WTC11 (cell line): ENCODE measurements around the gene BNIPL. TPM values are rescaled to one million over a fixed set of nuclear protein-coding genes. Genes with fewer than 3 reads are reported as not detected.

Source experiments
- ATAC-seq: fragments of 200-7000 bp; cut with Tn5 transposase; 2 replicates; pipeline ENCODE4 v1.10.0; 2021; ENCODE audit warnings: mild to moderate bottlenecking, moderate library complexity
- CTCF ChIA-PET: fragments of 300-600 bp; sonication (Branson Sonifier 250); formaldehyde crosslinking; loops from one replicate; lab custom pipeline; 2021; ENCODE audit warnings: antibody characterized with exemption; lab: Charles Lee
- POLR2A ChIA-PET: fragments of 350-600 bp; sonication (Branson Sonifier 250); formaldehyde crosslinking; loops from one replicate; lab custom pipeline; 2021; ENCODE audit warnings: antibody characterized with exemption; lab: Charles Lee
- DNase-seq: peaks from one replicate; pipeline ENCODE4 v3.0.0; 2021; ENCODE audit warnings: low spot score
- H3K27ac Mint-ChIP-seq: 2 replicates; pipeline ENCODE4 v1.8.0; 2021; ENCODE audit warnings: mixed read lengths
- H3K27me3 Mint-ChIP-seq: 2 replicates; pipeline ENCODE4 v1.8.0; 2021; ENCODE audit warnings: low read depth, mild to moderate bottlenecking, moderate library complexity, mixed read lengths
- H3K36me3 Mint-ChIP-seq: 2 replicates; pipeline ENCODE4 v1.8.0; 2021; ENCODE audit warnings: mixed read lengths
- H3K4me1 Mint-ChIP-seq: 2 replicates; pipeline ENCODE4 v1.8.0; 2022; ENCODE audit warnings: mixed read lengths
- H3K4me3 Mint-ChIP-seq: 2 replicates; pipeline ENCODE4 v1.8.0; 2021; ENCODE audit warnings: mild to moderate bottlenecking, moderate library complexity, mixed read lengths
- H3K9me3 Mint-ChIP-seq: 2 replicates; pipeline ENCODE4 v1.8.0; 2021; ENCODE audit warnings: mixed read lengths
- AFF4 ChIP-seq: sonication (generic); formaldehyde crosslinking; IDR thresholded peaks from 2 replicates; pipeline ENCODE4 v1.8.1; 2023; ENCODE audit warnings: mild to moderate bottlenecking, missing genetic modification reagents, borderline replicate concordance
- ATF1 ChIP-seq: sonication (generic); formaldehyde crosslinking; IDR thresholded peaks from 2 replicates; pipeline ENCODE4 v1.8.1; 2023; ENCODE audit warnings: mild to moderate bottlenecking, moderate library complexity, missing genetic modification reagents
- E2F1 ChIP-seq: sonication (generic); formaldehyde crosslinking; IDR thresholded peaks from 2 replicates; pipeline ENCODE4 v1.8.0; 2022; ENCODE audit warnings: mild to moderate bottlenecking, missing genetic modification reagents
- FOXJ3 ChIP-seq: sonication (generic); formaldehyde crosslinking; IDR thresholded peaks from 2 replicates; pipeline ENCODE4 v1.9.0; 2021; ENCODE audit warnings: missing genetic modification reagents, mild to moderate bottlenecking, borderline replicate concordance
- GABPB1 ChIP-seq: sonication (generic); formaldehyde crosslinking; IDR thresholded peaks from 2 replicates; pipeline ENCODE4 v1.8.1; 2023; ENCODE audit warnings: mild to moderate bottlenecking, missing genetic modification reagents
- JAZF1 ChIP-seq: fragments of 250-450 bp; sonication (Bioruptor Pico); IDR thresholded peaks from 2 replicates; pipeline ENCODE4 v1.9.0; 2021; ENCODE audit warnings: moderate library complexity, mild to moderate bottlenecking, inconsistent platforms
- MYBL2 ChIP-seq: sonication (generic); formaldehyde crosslinking; IDR thresholded peaks from 2 replicates; pipeline ENCODE4 v1.8.1; 2023; ENCODE audit warnings: mild to moderate bottlenecking, moderate library complexity, missing genetic modification reagents
- NFATC4 ChIP-seq: fragments of 250-450 bp; sonication (Bioruptor Pico); IDR thresholded peaks from 2 replicates; pipeline ENCODE4 v1.9.0; 2021; ENCODE audit warnings: mild to moderate bottlenecking
- NR1H2 ChIP-seq: sonication (generic); formaldehyde crosslinking; IDR thresholded peaks from 2 replicates; pipeline ENCODE4 v1.9.0; 2021; ENCODE audit warnings: mild to moderate bottlenecking, moderate library complexity, missing genetic modification reagents
- NR3C1 ChIP-seq: sonication (generic); formaldehyde crosslinking; conservative IDR thresholded peaks from 2 replicates; pipeline ENCODE4 v1.8.1; 2023; ENCODE audit warnings: low read depth, mild to moderate bottlenecking, missing genetic modification reagents
- SOX15 ChIP-seq: fragments of 250-450 bp; sonication (Bioruptor Pico); IDR thresholded peaks from 2 replicates; pipeline ENCODE4 v1.9.0; 2021; ENCODE audit warnings: mild to moderate bottlenecking
- STAT6 ChIP-seq: sonication (generic); formaldehyde crosslinking; conservative IDR thresholded peaks from 2 replicates; pipeline ENCODE4 v1.8.1; 2023; ENCODE audit warnings: mild to moderate bottlenecking, low read depth, missing genetic modification reagents, moderate library complexity
- total RNA-seq: library from RNA; stranded (reverse); gene quantifications from 3 replicates; pipeline ENCODE4 v1.2.3, GENCODE V29; 2021
- TF ChIP-seq, protein P1 (sequence below): sonication (generic); formaldehyde crosslinking; IDR thresholded peaks from 2 replicates; pipeline ENCODE4 v1.8.0; 2022; ENCODE audit warnings: mild to moderate bottlenecking, missing genetic modification reagents
- TF ChIP-seq, protein P2 (sequence below): fragments of 250-450 bp; sonication (Bioruptor Pico); IDR thresholded peaks from 2 replicates; pipeline ENCODE4 v1.8.0; 2021; ENCODE audit warnings: mild to moderate bottlenecking
- TF ChIP-seq, protein P3 (sequence below): fragments of 250-450 bp; sonication (Bioruptor Pico); IDR thresholded peaks from 2 replicates; pipeline ENCODE4 v1.9.0; 2021; ENCODE audit warnings: mild to moderate bottlenecking
- TF ChIP-seq, protein P4 (sequence below): fragments of 200-600 bp; IDR thresholded peaks from 2 replicates; pipeline ENCODE4 v1.8.0; 2022; ENCODE audit warnings: antibody characterized with exemption

The BNIPL gene
- total RNA-seq, 1 experiment from 2014 or later = 3.8 TPM

DNA sequence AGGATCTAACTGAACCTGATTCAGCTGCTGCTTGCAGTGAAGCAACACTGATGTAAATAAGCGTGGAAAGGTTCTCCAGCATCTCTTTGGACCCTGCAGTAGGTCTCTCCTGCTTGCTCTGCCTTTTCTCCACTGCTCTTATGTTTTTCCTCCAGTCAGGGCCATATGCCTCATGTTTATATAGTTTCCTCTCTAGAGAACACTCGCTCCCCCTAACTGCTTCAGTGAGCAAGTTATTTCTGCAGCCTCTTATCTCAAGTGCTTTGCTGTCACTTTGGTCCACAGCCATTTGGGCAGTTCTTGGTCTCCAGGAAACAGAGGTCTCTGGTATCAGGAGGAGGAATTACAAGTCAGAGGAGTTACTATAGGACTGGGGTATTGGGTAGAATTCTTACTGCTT is 22.9 kb upstream of the BNIPL start:
- POLR2A ChIA-PET = no interaction called here
- Mint-ChIP-seq H3K27ac (no peak overlapping the region), H3K27me3 (no peaks in the 10 kb centered on the region), H3K36me3 (peaks cover 8% of the 10 kb centered on the region), H3K4me1 (peaks cover 7% of the 10 kb centered on the region), H3K9me3 (no peaks in the 10 kb centered on the region), H3K4me3 (no peak overlapping the region)
- ATAC-seq (no peak), DNase-seq (no peak)
- TF ChIP-seq GABPB1 (CRISPR knock-in tag) (no peak), MYBL2 (no peak), NR1H2 (CRISPR knock-in tag) (no peak), STAT6 (CRISPR knock-in tag) (no peak), NFATC4 (CRISPR knock-in tag) (no peak)
- TF ChIP-seq, protein P1, sequence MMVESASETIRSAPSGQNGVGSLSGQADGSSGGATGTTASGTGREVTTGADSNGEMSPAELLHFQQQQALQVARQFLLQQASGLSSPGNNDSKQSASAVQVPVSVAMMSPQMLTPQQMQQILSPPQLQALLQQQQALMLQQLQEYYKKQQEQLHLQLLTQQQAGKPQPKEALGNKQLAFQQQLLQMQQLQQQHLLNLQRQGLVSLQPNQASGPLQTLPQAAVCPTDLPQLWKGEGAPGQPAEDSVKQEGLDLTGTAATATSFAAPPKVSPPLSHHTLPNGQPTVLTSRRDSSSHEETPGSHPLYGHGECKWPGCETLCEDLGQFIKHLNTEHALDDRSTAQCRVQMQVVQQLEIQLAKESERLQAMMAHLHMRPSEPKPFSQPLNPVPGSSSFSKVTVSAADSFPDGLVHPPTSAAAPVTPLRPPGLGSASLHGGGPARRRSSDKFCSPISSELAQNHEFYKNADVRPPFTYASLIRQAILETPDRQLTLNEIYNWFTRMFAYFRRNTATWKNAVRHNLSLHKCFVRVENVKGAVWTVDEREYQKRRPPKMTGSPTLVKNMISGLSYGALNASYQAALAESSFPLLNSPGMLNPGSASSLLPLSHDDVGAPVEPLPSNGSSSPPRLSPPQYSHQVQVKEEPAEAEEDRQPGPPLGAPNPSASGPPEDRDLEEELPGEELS (CRISPR knock-in tag) = no peak
- CTCF ChIA-PET = interaction anchor here (1.0 kb wide), 1 partner anchor 11 kb away, joined by 4 read pairs; no protein-coding TSS in a partner anchor

DNA sequence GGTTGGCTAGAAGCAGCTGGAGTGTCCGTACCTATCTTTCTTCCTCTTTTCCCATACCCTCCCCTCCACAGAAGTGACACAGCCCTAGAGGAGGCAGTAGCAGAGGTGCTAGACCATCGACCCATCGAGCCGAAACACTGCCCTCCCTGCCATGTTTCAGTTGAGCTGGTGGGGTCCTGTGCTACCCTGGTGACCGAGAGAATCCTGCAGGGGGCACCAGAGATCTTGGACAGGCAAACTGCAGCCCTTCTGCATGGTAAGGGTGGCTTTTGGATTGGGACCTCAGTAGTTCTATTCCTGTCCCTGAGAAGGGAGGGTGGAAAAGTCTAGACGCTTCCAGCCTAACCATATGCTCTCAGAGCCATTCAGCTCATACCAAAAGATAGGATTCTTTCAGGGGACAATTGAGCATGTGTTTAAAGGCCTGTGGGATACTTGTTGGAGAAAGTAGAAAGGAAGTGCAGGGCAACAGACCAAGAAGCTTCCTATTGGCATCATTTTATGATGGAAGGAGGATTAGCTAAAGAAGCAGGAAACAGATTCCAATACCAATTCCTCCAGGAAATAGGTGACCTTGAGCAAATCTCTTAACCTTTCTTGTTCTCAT is 11.7 kb upstream of the BNIPL start:
- Mint-ChIP-seq H3K4me1 (no peaks in the 10 kb centered on the region), H3K27ac (peak overlapping the region; percentile 33; the same call in 1 of the 2 replicates), H3K9me3 (no peaks in the 10 kb centered on the region), H3K4me3 (no peak overlapping the region), H3K36me3 (peaks cover 32% of the 10 kb centered on the region), H3K27me3 (no peaks in the 10 kb centered on the region)
- TF ChIP-seq, protein P2, sequence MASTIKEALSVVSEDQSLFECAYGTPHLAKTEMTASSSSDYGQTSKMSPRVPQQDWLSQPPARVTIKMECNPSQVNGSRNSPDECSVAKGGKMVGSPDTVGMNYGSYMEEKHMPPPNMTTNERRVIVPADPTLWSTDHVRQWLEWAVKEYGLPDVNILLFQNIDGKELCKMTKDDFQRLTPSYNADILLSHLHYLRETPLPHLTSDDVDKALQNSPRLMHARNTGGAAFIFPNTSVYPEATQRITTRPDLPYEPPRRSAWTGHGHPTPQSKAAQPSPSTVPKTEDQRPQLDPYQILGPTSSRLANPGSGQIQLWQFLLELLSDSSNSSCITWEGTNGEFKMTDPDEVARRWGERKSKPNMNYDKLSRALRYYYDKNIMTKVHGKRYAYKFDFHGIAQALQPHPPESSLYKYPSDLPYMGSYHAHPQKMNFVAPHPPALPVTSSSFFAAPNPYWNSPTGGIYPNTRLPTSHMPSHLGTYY (CRISPR knock-in tag) = 0 out of 2 replicates have a peak, but pooled peaks have one; percentile 56
- TF ChIP-seq AFF4 (CRISPR knock-in tag) (no peak), SOX15 (CRISPR knock-in tag) (no peak), FOXJ3 (CRISPR knock-in tag) (no peak), E2F1 (CRISPR knock-in tag) (no peak), NR3C1 (no peak), ATF1 (no peak), JAZF1 (CRISPR knock-in tag) (no peak)
- TF ChIP-seq, protein P3, sequence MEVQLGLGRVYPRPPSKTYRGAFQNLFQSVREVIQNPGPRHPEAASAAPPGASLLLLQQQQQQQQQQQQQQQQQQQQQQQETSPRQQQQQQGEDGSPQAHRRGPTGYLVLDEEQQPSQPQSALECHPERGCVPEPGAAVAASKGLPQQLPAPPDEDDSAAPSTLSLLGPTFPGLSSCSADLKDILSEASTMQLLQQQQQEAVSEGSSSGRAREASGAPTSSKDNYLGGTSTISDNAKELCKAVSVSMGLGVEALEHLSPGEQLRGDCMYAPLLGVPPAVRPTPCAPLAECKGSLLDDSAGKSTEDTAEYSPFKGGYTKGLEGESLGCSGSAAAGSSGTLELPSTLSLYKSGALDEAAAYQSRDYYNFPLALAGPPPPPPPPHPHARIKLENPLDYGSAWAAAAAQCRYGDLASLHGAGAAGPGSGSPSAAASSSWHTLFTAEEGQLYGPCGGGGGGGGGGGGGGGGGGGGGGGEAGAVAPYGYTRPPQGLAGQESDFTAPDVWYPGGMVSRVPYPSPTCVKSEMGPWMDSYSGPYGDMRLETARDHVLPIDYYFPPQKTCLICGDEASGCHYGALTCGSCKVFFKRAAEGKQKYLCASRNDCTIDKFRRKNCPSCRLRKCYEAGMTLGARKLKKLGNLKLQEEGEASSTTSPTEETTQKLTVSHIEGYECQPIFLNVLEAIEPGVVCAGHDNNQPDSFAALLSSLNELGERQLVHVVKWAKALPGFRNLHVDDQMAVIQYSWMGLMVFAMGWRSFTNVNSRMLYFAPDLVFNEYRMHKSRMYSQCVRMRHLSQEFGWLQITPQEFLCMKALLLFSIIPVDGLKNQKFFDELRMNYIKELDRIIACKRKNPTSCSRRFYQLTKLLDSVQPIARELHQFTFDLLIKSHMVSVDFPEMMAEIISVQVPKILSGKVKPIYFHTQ = no peak
- TF ChIP-seq, protein P4, sequence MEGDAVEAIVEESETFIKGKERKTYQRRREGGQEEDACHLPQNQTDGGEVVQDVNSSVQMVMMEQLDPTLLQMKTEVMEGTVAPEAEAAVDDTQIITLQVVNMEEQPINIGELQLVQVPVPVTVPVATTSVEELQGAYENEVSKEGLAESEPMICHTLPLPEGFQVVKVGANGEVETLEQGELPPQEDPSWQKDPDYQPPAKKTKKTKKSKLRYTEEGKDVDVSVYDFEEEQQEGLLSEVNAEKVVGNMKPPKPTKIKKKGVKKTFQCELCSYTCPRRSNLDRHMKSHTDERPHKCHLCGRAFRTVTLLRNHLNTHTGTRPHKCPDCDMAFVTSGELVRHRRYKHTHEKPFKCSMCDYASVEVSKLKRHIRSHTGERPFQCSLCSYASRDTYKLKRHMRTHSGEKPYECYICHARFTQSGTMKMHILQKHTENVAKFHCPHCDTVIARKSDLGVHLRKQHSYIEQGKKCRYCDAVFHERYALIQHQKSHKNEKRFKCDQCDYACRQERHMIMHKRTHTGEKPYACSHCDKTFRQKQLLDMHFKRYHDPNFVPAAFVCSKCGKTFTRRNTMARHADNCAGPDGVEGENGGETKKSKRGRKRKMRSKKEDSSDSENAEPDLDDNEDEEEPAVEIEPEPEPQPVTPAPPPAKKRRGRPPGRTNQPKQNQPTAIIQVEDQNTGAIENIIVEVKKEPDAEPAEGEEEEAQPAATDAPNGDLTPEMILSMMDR = peak; percentile 67
- ATAC-seq (peak; percentile 100), DNase-seq (peak; percentile 92)
- CTCF ChIA-PET = interaction anchor here (0.5 to 3.6 kb wide), 30 partner anchors 12 to 391 kb away, joined by 3 to 28 read pairs (median 4); partner anchors contain the start of genes ANXA9, BNIPL, C1orf56 and CDC42SE1
- POLR2A ChIA-PET = interaction anchor here (0.5 to 1.0 kb wide), 6 partner anchors 14 to 380 kb away, joined by 3 to 4 read pairs (median 3); partner anchors contain the start of genes C1orf56 and GABPB2
